Activated CD4-positive, alpha-beta T cell treated with anti-CD3 and anti-CD28 coated beads for 24 hours (primary cell): ENCODE results near the gene CBFA2T2.
"Not testable (repeated sequence)": the region's sequence is repeated elsewhere in the genome, so short reads cannot be mapped to it uniquely, and the experiment has no call there.

Experiments
- DNase-seq, 2 donors: peaks; one replicate each; pipeline ENCODE4 v3.0.0-alpha.2; 2020; ENCODE audit warnings: low read depth in 2 of 2

Gene CBFA2T2

GRCh38 chr20:33490023-33490933, at the start of gene CBFA2T2:
TSS of gene CBFA2T2 (plus strand) at chr20:33490096. CDS start at chr20:33490268, 172 bp downstream.
- peak in 1 of 2 donors; percentile 35 for DNase-seq

GRCh38 chr20:33440562-33440961, 49.3 kb upstream of the CBFA2T2 start:
- not testable (repeated sequence) for DNase-seq

- no peak for DNase-seq
Observed at GRCh38 chr20:33441142-33441955, 48.5 kb upstream of the CBFA2T2 start.

- DNase-seq: no peak
Observed at GRCh38 chr20:33442136-33443005, 47.5 kb upstream of the CBFA2T2 start.

GRCh38 chr20:33443006-33443511, 46.8 kb upstream of the CBFA2T2 start:
- DNase-seq: peak; percentile 6 to 8

GRCh38 chr20:33443512-33444239, 46.2 kb upstream of the CBFA2T2 start, which contains the start of gene SNTA1:
TSS of gene SNTA1 (minus strand) at chr20:33443763. CDS start at chr20:33443620, 143 bp downstream.
- peak; percentile 80 to 88 for DNase-seq

- peak in 1 of 2 donors; percentile 4 for DNase-seq
Observed at GRCh38 chr20:33444797-33445560, 44.9 kb upstream of the CBFA2T2 start.

- no peak for DNase-seq
Observed at GRCh38 chr20:33445881-33446625, 43.8 kb upstream of the CBFA2T2 start.

GRCh38 chr20:33450867-33451266, 39.0 kb upstream of the CBFA2T2 start:
- DNase-seq: no peak

GRCh38 chr20:33456916-33457642, 32.8 kb upstream of the CBFA2T2 start:
- peak; percentile 76 for DNase-seq

- DNase-seq: no peak
Observed at GRCh38 chr20:33459599-33459998, 30.3 kb upstream of the CBFA2T2 start.

GRCh38 chr20:33460711-33461110, 29.2 kb upstream of the CBFA2T2 start:
- DNase-seq: no peak

GRCh38 chr20:33463332-33464101, 26.4 kb upstream of the CBFA2T2 start:
- DNase-seq: no peak

GRCh38 chr20:33464759-33465158, 25.1 kb upstream of the CBFA2T2 start:
- DNase-seq: not testable (repeated sequence)

GRCh38 chr20:33465481-33466302, 24.2 kb upstream of the CBFA2T2 start:
- DNase-seq: no peak

GRCh38 chr20:33466303-33466646, 23.6 kb upstream of the CBFA2T2 start:
- no peak for DNase-seq

- DNase-seq: no peak
Observed at GRCh38 chr20:33470457-33470856, 19.4 kb upstream of the CBFA2T2 start.
